Glutamatergic neuron (in vitro differentiated cells): ENCODE measurements around the gene VCP. TPM values are rescaled to one million over a fixed set of nuclear protein-coding genes. Genes with fewer than 3 reads are reported as not detected.

Source experiments
- DNase-seq: peaks from one replicate; pipeline ENCODE4 v3.0.0; 2022
- H3K27ac Mint-ChIP-seq: one replicate; pipeline ENCODE4 v1.8.0; 2020; ENCODE audit warnings: mild to moderate bottlenecking, mixed read lengths, inconsistent platforms; ENCODE audit not compliant: unreplicated experiment
- H3K27me3 Mint-ChIP-seq: one replicate; pipeline ENCODE4 v1.8.0; 2020; ENCODE audit warnings: mild to moderate bottlenecking, moderate library complexity, mixed read lengths, inconsistent platforms; ENCODE audit not compliant: unreplicated experiment
- H3K36me3 Mint-ChIP-seq: one replicate; pipeline ENCODE4 v1.8.0; 2020; ENCODE audit warnings: mild to moderate bottlenecking, mixed read lengths, inconsistent platforms; ENCODE audit not compliant: unreplicated experiment
- H3K4me1 Mint-ChIP-seq: one replicate; pipeline ENCODE4 v1.8.0; 2020; ENCODE audit warnings: mild to moderate bottlenecking, low read depth, mixed read lengths, inconsistent platforms; ENCODE audit not compliant: unreplicated experiment
- H3K4me3 Mint-ChIP-seq: one replicate; pipeline ENCODE4 v1.8.0; 2020; ENCODE audit warnings: mild to moderate bottlenecking, mixed read lengths, inconsistent platforms; ENCODE audit not compliant: unreplicated experiment
- H3K9me3 Mint-ChIP-seq: one replicate; pipeline ENCODE4 v1.8.0; 2020; ENCODE audit warnings: mild to moderate bottlenecking, moderate library complexity, mixed read lengths, inconsistent platforms; ENCODE audit not compliant: unreplicated experiment
- total RNA-seq: library from RNA; stranded (reverse); fragmentation: NEBNext Ultra II Directional; extraction: Animal tissue kit (Norgen Biotek cat#: 25700); gene quantifications from one replicate; pipeline ENCODE4 v1.2.1, GENCODE V29; 2021; ENCODE audit not compliant: unreplicated experiment
- TF ChIP-seq, protein P1 (sequence below): fragments of 200-600 bp; sonication (generic); IDR thresholded peaks from one replicate; pipeline ENCODE4 v1.5.0; 2021; ENCODE audit not compliant: partially characterized antibody, unreplicated experiment

The VCP gene
- total RNA-seq, 1 donor from 2014 or later, result 297 TPM

DNA sequence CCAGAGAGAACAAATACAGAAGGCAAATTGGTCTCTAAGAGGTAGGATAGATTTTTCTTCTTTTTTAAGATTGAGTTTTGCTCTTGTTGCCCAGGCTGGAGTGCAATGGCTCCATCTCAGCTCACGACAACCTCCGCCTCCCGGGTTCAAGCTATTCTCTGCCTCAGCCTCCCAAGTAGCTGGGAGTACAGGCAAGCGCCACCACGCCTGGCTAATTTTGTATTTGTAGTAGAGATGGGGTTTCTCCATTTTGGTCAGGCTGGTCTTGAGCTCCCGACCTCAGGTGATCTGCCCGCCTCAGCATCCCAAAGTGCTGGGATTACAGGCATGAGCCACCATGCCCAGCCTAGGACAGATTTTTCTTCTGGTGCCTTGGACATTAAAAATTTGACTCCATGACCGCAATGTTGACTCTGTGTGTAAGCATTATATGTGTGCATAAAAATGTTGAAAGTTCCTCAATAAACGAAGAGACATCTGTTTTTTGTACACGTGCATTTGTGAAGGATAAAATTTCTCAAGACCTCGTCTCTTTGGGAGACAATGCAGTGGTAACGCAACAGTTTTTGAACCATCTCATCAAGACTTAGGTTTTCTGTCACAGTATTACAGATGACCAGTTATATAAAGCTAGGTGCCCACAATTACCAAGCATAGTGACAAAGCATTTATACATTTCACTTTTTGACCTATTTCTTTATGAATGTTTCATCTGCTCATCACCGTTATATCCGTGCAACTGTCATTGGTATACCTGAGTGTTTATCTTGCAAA is 17.4 kb downstream of the VCP start:
- TF ChIP-seq, protein P1, sequence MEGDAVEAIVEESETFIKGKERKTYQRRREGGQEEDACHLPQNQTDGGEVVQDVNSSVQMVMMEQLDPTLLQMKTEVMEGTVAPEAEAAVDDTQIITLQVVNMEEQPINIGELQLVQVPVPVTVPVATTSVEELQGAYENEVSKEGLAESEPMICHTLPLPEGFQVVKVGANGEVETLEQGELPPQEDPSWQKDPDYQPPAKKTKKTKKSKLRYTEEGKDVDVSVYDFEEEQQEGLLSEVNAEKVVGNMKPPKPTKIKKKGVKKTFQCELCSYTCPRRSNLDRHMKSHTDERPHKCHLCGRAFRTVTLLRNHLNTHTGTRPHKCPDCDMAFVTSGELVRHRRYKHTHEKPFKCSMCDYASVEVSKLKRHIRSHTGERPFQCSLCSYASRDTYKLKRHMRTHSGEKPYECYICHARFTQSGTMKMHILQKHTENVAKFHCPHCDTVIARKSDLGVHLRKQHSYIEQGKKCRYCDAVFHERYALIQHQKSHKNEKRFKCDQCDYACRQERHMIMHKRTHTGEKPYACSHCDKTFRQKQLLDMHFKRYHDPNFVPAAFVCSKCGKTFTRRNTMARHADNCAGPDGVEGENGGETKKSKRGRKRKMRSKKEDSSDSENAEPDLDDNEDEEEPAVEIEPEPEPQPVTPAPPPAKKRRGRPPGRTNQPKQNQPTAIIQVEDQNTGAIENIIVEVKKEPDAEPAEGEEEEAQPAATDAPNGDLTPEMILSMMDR, result no peak
- H3K9me3 Mint-ChIP-seq, result peaks cover 2% of the 10 kb centered on the region

DNA sequence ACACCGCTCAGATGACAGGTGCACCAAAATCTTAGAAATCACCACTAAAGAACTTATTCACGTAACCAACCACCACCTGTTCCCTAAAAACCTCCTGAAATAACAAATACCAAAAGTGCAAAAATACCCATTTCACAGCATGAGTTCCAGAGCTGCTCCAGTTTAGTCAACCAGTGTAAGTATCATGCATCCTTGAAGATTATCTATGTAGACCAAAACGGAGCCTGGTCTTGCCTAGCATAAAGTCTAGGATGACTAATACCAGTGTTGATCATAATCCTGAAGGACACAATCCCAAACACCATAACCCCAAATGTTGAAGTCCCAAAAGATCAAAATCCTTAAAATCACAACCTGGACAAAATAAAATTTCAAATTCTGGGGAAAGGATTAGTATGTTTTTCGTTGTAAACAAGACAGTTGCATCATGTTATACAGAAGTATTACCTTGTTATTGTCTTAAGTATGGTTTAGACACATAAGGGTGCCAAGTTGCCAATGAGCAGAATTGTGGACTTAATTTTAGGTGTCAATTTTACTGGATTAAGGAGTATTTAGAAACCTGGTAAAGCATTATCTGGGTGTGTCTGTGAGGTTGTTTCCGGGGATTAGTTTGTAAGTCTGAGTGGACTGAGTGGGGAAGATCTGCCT is 18.1 kb downstream of the VCP start:
- TF ChIP-seq, protein P1, result no peak
- H3K36me3 Mint-ChIP-seq, result peaks cover 10% of the 10 kb centered on the region
- no peaks in the 10 kb centered on the region for H3K4me1 Mint-ChIP-seq
- peaks cover 2% of the 10 kb centered on the region for H3K9me3 Mint-ChIP-seq
- no peak overlapping the region for H3K27ac Mint-ChIP-seq
- H3K27me3 Mint-ChIP-seq, result no peaks in the 10 kb centered on the region
- H3K4me3 Mint-ChIP-seq, result no peak overlapping the region
- DNase-seq, result no peak

More for the DNA sequence above, 17.4 kb downstream of the VCP start:
- Mint-ChIP-seq H3K4me1 (no peaks in the 10 kb centered on the region), H3K27ac (no peak overlapping the region), H3K27me3 (no peaks in the 10 kb centered on the region), H3K4me3 (no peak overlapping the region), H3K36me3 (peaks cover 10% of the 10 kb centered on the region)
- DNase-seq, result no peak

DNA sequence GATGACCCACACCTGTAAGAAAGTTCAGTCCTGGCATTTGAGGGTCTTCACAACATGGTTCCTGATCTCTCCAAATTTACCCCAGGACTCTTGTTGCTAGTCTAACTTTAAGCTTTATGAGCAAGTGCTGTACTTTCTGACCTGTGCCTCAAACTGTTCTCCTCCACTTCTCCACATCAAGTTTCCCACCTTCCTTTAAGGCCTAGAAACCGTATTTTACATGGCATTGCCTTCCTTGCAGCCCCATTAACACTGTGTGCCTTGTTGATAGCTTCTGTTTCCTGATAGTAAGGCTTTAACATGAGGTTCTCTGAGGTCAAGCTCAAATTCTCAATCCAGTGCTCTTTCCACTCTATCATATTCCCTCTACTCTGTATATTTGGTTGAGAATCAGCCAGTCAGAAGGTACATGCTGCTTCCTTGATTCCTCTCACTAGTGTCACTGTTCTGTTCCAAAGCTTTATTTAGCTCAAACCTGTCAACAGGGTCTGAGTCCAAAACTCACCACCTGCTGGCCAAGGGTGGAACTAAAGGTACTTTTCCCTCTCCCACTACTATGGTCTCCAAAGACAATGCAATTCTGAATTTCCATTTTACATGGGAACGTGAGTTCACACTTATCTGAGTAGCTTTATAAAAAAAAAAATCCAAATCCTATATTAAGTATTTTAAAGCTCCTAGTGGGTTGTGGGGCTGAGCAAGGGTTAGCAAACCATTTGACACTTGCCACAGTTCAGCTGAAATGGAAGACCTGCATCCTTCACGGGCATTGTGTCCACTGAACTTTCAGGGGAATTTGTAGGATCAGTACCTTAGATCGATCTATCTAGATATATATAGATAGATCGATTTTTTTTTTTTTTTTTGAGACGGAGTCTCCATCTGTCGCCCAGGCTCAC is 21.1 kb downstream of the VCP start:
- Mint-ChIP-seq H3K27me3 (no peaks in the 10 kb centered on the region), H3K9me3 (peaks cover 2% of the 10 kb centered on the region), H3K27ac (peak overlapping the region; percentile 11), H3K4me3 (no peak overlapping the region), H3K4me1 (no peaks in the 10 kb centered on the region), H3K36me3 (peaks cover 6% of the 10 kb centered on the region)
- TF ChIP-seq, protein P1, result peak; percentile 87
- peak; percentile 78 for DNase-seq

DNA sequence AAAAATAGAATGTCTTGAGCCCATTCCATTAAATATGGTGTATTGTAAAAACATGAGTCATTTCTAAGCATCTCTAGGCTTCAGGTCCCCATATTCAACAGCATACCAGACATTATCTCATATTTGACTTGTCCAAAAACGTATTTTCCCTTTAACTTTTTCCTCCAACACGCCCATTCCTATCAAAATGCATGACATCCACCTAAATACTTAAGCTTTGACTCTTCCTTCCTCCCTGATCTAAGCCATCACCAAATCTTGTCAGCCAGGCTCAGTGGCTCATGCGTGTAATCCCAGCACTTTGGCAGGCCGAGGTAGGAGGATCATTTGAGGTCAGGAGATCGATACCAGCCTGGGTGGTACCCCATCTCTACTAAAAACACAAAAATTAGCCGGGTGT is 23.9 kb downstream of the VCP start:
- H3K4me1 Mint-ChIP-seq, result no peaks in the 10 kb centered on the region
- H3K36me3 Mint-ChIP-seq, result peaks cover 6% of the 10 kb centered on the region
- H3K4me3 Mint-ChIP-seq, result no peak overlapping the region
- H3K27me3 Mint-ChIP-seq, result no peaks in the 10 kb centered on the region
- DNase-seq, result no peak
- H3K9me3 Mint-ChIP-seq, result peaks cover 2% of the 10 kb centered on the region
- H3K27ac Mint-ChIP-seq, result no peak overlapping the region
- TF ChIP-seq, protein P1, result no peak
